Measurements from ENCODE around the gene MTUS2.

MTUS2 gene

DNA sequence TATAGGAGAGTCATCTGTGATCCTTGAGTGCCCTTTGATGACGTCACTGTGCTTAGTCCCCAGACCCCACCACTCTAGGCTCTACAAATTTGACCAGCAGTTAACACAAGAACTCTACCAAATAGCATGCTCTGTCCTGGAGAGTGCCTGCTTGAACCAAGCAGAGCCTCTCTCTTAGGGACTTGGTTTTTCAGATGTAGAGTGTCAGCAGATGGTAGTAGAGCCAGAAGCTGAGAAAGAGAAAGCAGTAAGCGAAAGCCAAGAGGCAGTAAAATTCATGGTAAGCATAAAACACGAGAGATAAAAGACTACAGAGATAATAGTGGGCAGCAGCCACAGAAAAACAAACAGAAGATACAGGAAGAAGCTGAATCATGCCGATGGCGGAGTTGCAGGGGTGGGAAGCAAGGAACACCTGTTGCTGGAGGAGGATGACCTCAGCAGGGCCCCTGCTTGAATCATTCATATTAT lies 582.1 kb downstream of the MTUS2 start:
- DNase-seq (ENCODE audit: low read depth): no peak

DNA sequence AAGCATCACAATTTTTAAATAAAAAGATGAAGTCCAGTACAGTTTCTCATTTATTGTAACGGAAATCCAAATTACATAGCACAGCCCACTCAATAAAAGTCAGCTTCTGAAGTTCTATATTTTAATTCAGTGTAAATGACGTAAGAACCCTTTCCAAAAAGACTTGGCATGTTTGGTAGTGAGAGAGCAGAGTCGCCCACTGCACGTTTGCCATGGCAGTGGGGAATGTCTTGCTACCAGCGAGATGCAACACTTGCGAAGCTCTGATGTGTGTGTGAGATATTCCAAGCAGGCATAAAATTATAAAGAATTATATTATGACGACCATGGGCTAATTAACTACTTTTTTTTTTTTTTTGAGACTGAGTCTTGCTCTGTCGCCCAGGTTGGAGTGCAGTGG lies 585.3 kb downstream of the MTUS2 start:
- DNase-seq (ENCODE audit: low read depth): no peak

DNA sequence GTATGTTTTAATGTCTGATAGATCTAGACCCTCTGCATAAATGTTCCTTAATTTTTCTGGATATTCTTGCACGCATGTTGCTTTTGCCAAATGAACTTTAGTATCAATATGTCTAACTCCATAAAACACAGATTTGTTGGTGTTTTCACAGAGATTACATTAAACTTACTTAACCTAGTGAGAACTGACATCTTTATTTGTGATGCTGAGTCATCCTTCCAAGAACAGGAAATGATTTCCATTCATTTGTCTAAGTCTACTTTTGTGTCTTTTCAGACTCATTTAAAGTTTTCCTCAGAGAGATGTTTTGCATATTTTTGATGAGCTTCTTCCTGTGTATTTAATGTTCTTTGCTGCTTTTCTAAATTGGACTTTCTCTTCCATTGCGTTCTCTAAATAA lies 591.3 kb downstream of the MTUS2 start:
- DNase-seq (ENCODE audit: low read depth): no peak

DNA sequence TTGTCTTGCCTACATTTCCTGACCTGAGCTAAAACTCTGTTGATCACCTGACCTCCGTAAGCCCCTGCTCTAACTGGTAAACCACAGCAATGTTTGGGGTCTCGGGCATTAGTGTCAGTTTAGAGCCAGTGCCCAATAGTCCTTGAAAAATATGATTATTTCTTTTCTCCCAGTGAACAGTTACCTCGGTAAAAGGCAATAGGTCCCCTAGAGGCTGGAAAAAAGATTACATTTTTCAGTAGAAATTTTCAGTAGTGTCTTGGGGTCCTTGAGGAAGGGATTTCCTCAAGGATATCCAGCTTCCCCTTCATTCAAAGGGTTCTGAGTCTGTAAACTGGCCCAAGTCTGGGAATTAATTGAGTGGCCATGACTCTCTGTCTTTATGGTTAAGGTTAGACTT lies 597.9 kb downstream of the MTUS2 start:
- no peak for DNase-seq (ENCODE audit: low read depth)

GRCh38 chr13:29421118-29421517 lies 601.0 kb downstream of the MTUS2 start:
- no peak for DNase-seq (ENCODE audit: low read depth)

DNA sequence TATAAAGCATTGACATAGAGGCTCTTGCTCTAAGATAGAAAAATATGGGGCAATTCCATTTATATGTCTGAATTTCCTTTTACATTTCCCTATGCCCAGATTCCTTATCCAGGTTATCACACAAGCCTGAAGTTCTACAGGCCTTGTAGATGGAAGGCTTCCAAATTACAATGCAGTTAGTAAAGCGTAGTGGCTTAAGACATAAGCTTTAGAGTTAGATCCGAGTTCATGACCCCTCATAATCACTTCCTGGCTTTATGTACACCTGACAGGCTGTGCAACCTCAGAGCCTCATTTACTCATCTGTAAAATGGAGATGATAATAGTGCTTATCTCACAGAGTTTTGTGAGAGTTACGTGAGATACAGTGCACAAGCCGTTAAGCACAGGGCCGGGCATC lies 601.9 kb downstream of the MTUS2 start:
- DNase-seq (ENCODE audit: low read depth): no peak

GRCh38 chr13:29423050-29423449 lies 602.9 kb downstream of the MTUS2 start:
- no peak for DNase-seq (ENCODE audit: low read depth)

- no peak for DNase-seq (ENCODE audit: low read depth)
These were observed 607.8 kb downstream of the MTUS2 start for GRCh38 chr13:29427937-29428309.

DNA sequence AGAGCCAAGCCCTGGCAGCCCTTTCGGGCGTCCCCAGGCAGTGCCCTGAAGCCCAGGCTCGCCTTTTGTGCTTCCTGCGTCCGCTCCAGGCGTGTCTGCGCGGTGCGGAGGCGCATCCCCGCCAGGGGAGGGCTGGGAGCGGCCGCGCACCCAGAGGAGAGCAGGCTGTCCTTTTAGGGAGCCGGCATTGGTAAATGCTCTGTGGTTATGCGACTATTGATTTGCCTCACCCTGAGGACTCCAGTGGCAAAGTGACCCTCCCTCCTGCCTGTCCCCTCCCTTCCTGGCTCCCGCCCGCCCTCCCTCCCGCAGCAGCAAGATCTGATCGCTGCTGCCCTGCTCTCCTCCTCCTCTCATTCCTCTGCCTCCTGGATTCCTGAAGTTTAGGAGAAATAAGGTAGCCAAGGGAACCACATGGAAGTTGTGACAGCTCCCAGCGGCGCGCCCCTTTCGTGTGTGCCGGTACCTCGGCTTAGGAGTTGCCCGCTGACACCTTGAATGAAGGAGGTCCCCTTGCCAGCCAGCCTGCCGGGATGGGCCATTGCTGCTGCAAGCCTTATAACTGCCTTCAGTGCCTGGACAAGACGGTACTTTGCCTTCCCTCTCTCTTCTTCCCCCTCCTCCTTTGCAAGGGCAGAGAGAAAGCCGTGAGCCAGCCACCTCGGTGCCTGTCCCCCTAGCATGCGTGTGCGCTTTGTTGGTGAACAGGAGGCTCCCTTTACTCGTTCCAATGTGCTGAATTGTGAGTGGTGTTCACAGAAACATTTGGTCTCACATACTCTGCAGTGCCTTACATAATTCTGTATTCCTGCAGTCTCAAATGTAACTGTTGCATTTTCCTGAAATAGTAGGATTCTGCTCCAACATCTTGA lies 608.4 kb downstream of the MTUS2 start:
- DNase-seq (ENCODE audit: low read depth): no peak

- DNase-seq (ENCODE audit: low read depth): no peak
These were observed 609.3 kb downstream of the MTUS2 start for GRCh38 chr13:29429286-29429900.

DNA sequence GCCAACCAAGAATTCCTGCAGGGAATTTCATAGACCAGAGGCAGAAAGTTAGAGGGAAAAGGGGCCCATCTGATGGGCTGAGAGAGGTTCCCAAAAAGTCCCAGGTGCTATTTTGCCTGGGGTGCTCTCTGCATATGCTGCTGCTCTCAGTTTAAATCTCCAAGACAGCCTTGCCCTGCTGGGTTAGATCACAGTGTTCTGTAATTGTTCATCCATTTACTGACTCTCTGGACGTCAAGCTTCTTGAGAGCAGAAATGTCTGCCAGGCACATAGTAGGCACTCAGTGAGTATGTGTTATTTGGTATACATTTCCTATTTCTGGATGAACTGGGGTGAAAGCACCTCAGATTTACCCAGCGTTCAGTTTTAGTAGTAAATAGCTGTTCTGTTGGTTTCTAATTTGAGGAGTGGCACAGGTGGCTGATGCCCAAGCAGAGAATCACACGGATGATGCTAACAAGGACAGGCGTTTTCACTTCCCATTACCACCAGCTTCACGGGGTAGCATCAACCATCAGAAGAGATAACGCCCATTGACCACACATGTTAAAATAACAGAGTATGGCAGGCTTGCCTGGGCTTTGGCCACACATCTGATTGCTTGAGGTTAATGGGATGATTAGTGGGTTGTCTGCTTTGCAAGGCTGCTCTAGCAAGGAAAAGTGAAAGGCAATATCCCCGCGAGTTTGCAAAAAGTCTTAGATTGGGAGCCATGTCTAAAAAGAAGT lies 614.2 kb downstream of the MTUS2 start:
- DNase-seq (ENCODE audit: low read depth): no peak

GRCh38 chr13:29435125-29435911 lies 615.2 kb downstream of the MTUS2 start:
- DNase-seq (ENCODE audit: low read depth): peak; percentile 92

GRCh38 chr13:29436291-29436690 lies 616.2 kb downstream of the MTUS2 start:
- peak; percentile 81 for DNase-seq (ENCODE audit: low read depth)

DNA sequence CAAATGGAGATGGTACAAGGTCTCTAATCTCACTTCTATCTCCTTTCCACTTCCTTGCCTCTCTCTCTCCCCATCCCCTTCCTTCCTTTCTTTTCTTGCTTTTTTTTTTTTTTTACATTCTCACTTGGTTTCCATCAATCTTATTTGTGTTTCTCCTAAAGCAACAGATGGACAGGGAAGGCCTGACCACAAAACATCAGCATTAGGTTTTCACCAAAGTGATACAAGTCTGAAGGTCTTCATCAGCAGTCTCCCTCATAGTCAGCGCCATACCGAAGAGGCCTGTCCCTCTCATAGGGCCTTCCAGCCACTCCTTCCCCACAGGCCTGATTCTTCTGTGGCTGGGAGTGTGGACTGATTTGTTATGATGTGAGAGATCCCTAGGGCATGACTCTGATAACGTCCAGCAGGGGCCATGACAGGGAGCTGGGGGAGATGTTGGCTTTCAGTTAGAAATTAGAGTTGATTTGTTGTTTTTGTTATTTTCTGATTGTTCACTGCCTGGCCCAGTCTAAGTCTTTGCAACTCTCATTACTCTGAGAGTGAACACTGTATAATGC lies 616.7 kb downstream of the MTUS2 start:
- DNase-seq (ENCODE audit: low read depth): no peak

DNA sequence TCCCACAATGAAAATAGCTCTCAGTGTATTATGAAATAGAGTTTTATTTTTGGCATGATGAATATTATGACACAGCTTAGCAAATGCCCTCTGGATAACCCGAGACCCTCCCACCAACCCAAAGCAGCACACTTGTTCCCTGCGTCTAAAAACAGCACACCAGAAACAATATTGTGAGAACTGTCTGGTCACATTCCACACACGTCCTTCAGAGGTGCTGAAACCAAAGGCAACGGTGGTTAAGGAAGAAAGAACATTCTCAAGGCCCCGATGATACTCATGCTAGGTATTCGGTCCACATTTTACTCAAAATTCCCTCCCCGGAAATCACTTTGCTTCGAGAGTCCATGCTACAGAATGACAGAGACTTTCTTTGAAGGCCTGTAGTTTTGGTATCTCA lies 618.6 kb downstream of the MTUS2 start:
- DNase-seq (ENCODE audit: low read depth): no peak

- DNase-seq (ENCODE audit: low read depth): no peak
These were observed 619.7 kb downstream of the MTUS2 start for GRCh38 chr13:29439601-29440388.

DNA sequence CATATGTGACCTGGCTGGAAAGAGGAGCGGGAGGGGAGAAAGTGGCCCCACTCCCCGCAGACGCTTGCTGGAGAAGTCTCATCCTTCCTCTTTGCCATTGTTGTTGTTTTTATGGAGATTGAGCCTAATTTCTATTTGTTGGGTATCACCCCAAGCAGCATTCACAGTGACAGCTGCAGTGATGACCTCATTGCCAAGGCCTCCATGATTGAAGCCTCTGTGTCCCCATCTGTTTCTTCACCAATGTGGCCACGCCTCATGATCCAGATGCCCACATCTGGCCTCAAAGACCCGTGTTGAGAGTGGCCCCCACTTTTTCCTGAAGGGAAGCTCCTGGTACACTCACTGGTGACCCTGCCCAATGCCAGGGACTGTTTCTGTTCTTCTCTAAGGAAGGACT lies 621.2 kb downstream of the MTUS2 start:
- no peak for DNase-seq (ENCODE audit: low read depth)

DNA sequence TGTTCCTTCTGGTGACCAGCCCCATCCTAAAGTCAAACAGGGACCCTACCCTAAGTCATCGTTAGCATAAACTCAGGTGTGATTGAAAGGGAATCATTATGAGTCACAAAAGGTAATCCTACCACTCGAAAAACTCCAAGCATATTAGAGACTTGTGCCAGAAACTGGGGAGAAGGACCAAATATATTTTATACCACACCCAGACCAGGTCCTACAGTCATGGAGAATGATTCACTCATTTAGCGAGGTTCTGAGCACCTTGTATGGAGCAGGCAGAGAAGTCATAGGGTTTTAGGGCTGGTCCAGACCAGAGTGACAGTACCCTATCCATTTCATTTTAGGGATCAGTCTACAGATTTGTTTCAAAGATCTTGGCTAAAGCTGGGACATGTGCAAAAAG lies 625.9 kb downstream of the MTUS2 start:
- no peak for DNase-seq (ENCODE audit: low read depth)

DNA sequence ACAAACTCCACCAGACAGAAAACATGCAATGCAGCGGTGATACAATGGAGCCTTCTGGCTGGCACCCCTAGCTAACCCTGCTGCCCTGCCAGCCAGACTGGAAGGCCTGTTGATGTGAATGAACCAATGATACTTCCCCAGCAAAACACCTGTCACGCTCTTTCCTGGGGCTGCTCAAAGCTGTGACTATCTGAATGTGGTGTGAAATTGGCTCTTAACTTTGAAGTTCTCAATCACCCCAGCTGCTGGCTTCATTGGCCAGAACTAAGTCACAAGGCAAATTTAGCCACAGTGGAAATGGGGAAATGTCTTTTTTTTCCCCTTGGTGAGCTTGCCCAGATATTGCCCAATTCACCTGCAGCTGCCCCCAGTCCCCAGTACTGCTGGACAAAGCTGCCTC lies 628.0 kb downstream of the MTUS2 start:
- no peak for DNase-seq (ENCODE audit: low read depth)

DNA sequence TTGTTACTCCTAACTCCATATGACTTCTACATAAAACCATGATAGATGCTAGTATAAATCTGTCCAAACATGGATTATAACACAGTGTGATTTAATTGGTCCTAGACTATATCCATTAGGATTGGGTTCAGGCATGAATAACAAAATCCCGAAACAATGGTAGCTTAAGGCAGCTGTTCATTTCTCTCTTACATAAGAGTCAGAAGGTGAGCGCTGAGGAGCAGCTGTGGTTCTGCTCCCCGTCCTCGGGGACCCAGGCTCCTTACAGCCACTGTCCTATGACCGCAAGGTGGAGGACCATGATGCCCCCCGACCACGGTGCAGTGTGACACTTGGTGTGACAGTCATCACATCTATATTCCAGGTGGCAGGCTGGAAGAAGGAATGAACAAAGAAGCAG lies 629.6 kb downstream of the MTUS2 start:
- DNase-seq (ENCODE audit: low read depth): no peak

- DNase-seq (ENCODE audit: low read depth): no peak
These were observed 631.8 kb downstream of the MTUS2 start for GRCh38 chr13:29451976-29452375.
